IMR-90 (cell line): ENCODE measurements around the gene WWP2. TPM values are rescaled to one million over a fixed set of nuclear protein-coding genes. Genes with fewer than 3 reads are reported as not detected.
"Not testable (repeated sequence)": the region's sequence is repeated elsewhere in the genome, so short reads cannot be mapped to it uniquely, and the experiment has no call there.

Experiments used
- ATAC-seq: fragments of 200-7000 bp; cut with Tn5 transposase; 2 replicates; pipeline ENCODE4 v1.9.1; 2020; ENCODE audit warnings: low read depth, mild to moderate bottlenecking, moderate library complexity
- BruUV-seq: library from RNA; stranded (reverse); fragments of 400-500 nt; replicated peaks from 2 replicates; lab custom pipeline; 2021; lab: Mats Ljungman, UMichigan
- CTCF ChIA-PET: fragments of 300-600 bp; formaldehyde crosslinking; extraction: SDS; loops from one replicate; lab custom pipeline; 2021; ENCODE audit warnings: antibody characterized with exemption; lab: Yijun Ruan, JAX
- POLR2A ChIA-PET: fragments of 300-600 bp; sonication (Branson Sonifier 250); formaldehyde crosslinking; loops from one replicate; lab custom pipeline; 2022; ENCODE audit warnings: antibody characterized with exemption; ENCODE audit not compliant: unreplicated experiment; lab: Charles Lee
- DNase-seq: peaks from one replicate; pipeline ENCODE4 v3.0.0; 2013
- H2AFZ ChIP-seq: replicated peaks from 2 replicates; pipeline ENCODE3; 2013; ENCODE audit warnings: low read length, mild to moderate bottlenecking; ENCODE audit not compliant: poor library complexity
- H2AK5ac ChIP-seq: 2 replicates; pipeline ENCODE4 v1.6.1; 2013; ENCODE audit warnings: low read depth, low read length, inconsistent platforms
- H2AK9ac ChIP-seq: replicated peaks from 2 replicates; pipeline ENCODE3; 2013; ENCODE audit warnings: mild to moderate bottlenecking, low read depth, low read length, moderate library complexity; ENCODE audit not compliant: poor library complexity
- H2BK120ac ChIP-seq: 2 replicates; pipeline ENCODE4 v1.6.1; 2013; ENCODE audit warnings: low read depth, low read length, inconsistent platforms
- H2BK15ac ChIP-seq: 3 replicates; pipeline ENCODE4 v1.6.1; 2013; ENCODE audit warnings: low read depth, low read length, inconsistent platforms
- H2BK20ac ChIP-seq: 2 replicates; pipeline ENCODE4 v1.6.1; 2013; ENCODE audit warnings: low read depth, mild to moderate bottlenecking, inconsistent platforms, low read length, moderate library complexity
- H2BK5ac ChIP-seq: 2 replicates; pipeline ENCODE4 v1.6.1; 2013; ENCODE audit warnings: mild to moderate bottlenecking, low read depth, low read length, inconsistent platforms; ENCODE audit not compliant: poor library complexity, severe bottlenecking
- H3K14ac ChIP-seq: replicated peaks from 2 replicates; pipeline ENCODE4 v1.6.1; 2013; ENCODE audit warnings: low read depth, low read length, inconsistent platforms
- H3K18ac ChIP-seq: 2 replicates; pipeline ENCODE4 v1.6.1; 2013; ENCODE audit warnings: low read depth, low read length, control low read depth
- H3K23ac ChIP-seq: 2 replicates; pipeline ENCODE4 v1.6.1; 2013; ENCODE audit warnings: low read depth, low read length, inconsistent platforms
- H3K27ac ChIP-seq: 2 replicates; pipeline ENCODE4 v1.5.1; 2013; ENCODE audit warnings: mild to moderate bottlenecking, control low read depth, low read length; ENCODE audit not compliant: insufficient read depth
- H3K27me3 ChIP-seq: 2 replicates; pipeline ENCODE4 v1.6.1; 2013; ENCODE audit warnings: low read length; ENCODE audit not compliant: control insufficient read depth, insufficient read depth
- H3K36me3 ChIP-seq: 2 replicates; pipeline ENCODE4 v1.6.1; 2013; ENCODE audit warnings: low read length, mixed read lengths; ENCODE audit not compliant: control insufficient read depth, insufficient read depth
- H3K4ac ChIP-seq: 2 replicates; pipeline ENCODE4 v1.6.1; 2013; ENCODE audit warnings: low read depth, low read length, inconsistent platforms
- H3K4me1 ChIP-seq: 2 replicates; pipeline ENCODE4 v1.6.1; 2013; ENCODE audit warnings: low read length, mixed read lengths; ENCODE audit not compliant: control insufficient read depth, insufficient read depth
- H3K4me2 ChIP-seq: 2 replicates; pipeline ENCODE4 v1.6.1; 2013; ENCODE audit warnings: low read depth, mild to moderate bottlenecking, control low read depth, low read length, moderate library complexity
- H3K4me3 ChIP-seq: 2 replicates; pipeline ENCODE4 v1.5.1; 2013; ENCODE audit warnings: low read depth, mild to moderate bottlenecking, control low read depth, low read length, moderate library complexity; ENCODE audit not compliant: insufficient read depth
- H3K56ac ChIP-seq: 2 replicates; pipeline ENCODE4 v1.6.1; 2013; ENCODE audit warnings: low read length, inconsistent platforms; ENCODE audit not compliant: insufficient read depth; ENCODE audit errors: extremely low read depth
- H3K79me1 ChIP-seq, 2 experiments: 2 replicates each; pipeline ENCODE4 v1.6.1; 2013; ENCODE audit warnings: low read length in 2 of 2, inconsistent platforms in 1 of 2, low read depth in 1 of 2
- H3K9ac ChIP-seq: 2 replicates; pipeline ENCODE4 v1.6.1; 2013; ENCODE audit warnings: low read depth, low read length, control low read depth
- H3K9me1 ChIP-seq: 2 replicates; pipeline ENCODE4 v1.6.1; 2013; ENCODE audit warnings: low read length, inconsistent platforms; ENCODE audit not compliant: insufficient read depth
- H3K9me3 ChIP-seq: 2 replicates; pipeline ENCODE4 v1.6.1; 2013; ENCODE audit warnings: low read length; ENCODE audit not compliant: control insufficient read depth, insufficient read depth
- H4K20me1 ChIP-seq: 2 replicates; pipeline ENCODE4 v1.6.1; 2013; ENCODE audit warnings: low read length, inconsistent platforms; ENCODE audit not compliant: insufficient read depth
- H4K5ac ChIP-seq: 2 replicates; pipeline ENCODE4 v1.6.1; 2013; ENCODE audit warnings: mild to moderate bottlenecking, low read depth, low read length, control low read depth
- H4K8ac ChIP-seq, 2 experiments: 2 replicates each; pipeline ENCODE4 v1.6.1; 2013; ENCODE audit warnings: low read depth in 2 of 2, low read length in 2 of 2, control low read depth in 1 of 2, inconsistent platforms in 1 of 2
- H4K91ac ChIP-seq: 2 replicates; pipeline ENCODE4 v1.6.1; 2013; ENCODE audit warnings: low read depth, low read length, inconsistent platforms; ENCODE audit not compliant: insufficient read depth
- dilution Hi-C: fragments of 300-500 bp; cut with HindIII; formaldehyde crosslinking; loops from one replicate; pipeline ENCODE4 v1.14.3; 2018; ENCODE audit warnings: low sequenced_read_pairs; ENCODE audit not compliant: unreplicated experiment
- in situ Hi-C: fragments of 300-500 bp; cut with MboI; formaldehyde crosslinking; loops from 3 replicates; pipeline ENCODE4 v1.14.3; 2019; ENCODE audit warnings: low sequenced_read_pairs, inconsistent platforms, mixed read lengths
- intact Hi-C: fragments of 100-400 bp; cut with micrococcal nuclease; formaldehyde crosslinking; loops from 2 replicates; pipeline ENCODE4 v1.10.0; 2022
- polyA plus RNA-seq, 3 experiments: library from polyadenylated mRNA; depleted of rRNA; stranded (reverse); fragments of >200 nt; gene quantifications; 2 replicates each; pipeline ENCODE4 v1.2.3, GENCODE V29; 2012; ENCODE audit warnings: low replicate concordance in 1 of 3
- total RNA-seq: library from RNA; depleted of rRNA; stranded (reverse); fragments of >200 nt; gene quantifications from 2 replicates; pipeline ENCODE4 v1.2.3, GENCODE V29; 2012

The WWP2 gene
- total and polyA plus RNA-seq, 2 of the 4 experiments (the other 2 are of a cell fraction) = 12.7 to 13.7 TPM

DNA sequence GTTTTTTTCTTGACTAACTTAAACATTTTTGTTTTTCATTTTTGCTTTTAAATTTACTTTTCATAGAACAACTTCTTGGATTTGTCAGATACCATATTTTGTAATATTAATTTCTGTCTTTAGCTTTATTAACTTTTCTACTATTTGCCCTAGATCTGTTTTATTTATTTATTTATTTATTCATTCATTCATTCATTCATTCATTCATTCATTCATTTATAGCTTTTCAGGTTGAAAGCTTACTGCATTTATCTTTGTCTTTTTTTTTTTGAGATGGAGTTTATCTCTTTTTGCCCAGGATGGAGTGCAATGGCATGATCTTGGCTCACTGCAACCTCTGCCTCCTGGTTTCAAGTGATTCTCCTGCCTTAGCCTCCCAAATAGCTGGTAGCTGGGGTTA lies 44.6 kb downstream of the WWP2 start:
- in situ Hi-C loops, H3K9me3 ChIP-seq, H2AFZ ChIP-seq, H3K56ac ChIP-seq, H3K4me1 ChIP-seq, H3K18ac ChIP-seq, H2AK5ac ChIP-seq, H3K27ac ChIP-seq, H2BK15ac ChIP-seq, H4K20me1 ChIP-seq, H2AK9ac ChIP-seq, H3K23ac ChIP-seq, H3K36me3 ChIP-seq, H4K5ac ChIP-seq, H3K14ac ChIP-seq, H4K91ac ChIP-seq, H3K79me1 ChIP-seq, ATAC-seq, intact Hi-C loops, H3K27me3 ChIP-seq, H3K4ac ChIP-seq, dilution Hi-C loops, H3K9me1 ChIP-seq, H3K9ac ChIP-seq, H2BK120ac ChIP-seq, DNase-seq, BruUV-seq, H2BK20ac ChIP-seq, H4K8ac ChIP-seq, H3K4me3 ChIP-seq, H2BK5ac ChIP-seq, H3K4me2 ChIP-seq: not testable (repeated sequence)
- ChIA-PET CTCF (interaction anchor here (0.6 to 1.2 kb wide), 2 partner anchors 8 to 64 kb away, joined by 3 to 4 read pairs; no protein-coding TSS in a partner anchor), POLR2A (interaction anchor here (0.6 kb wide), 1 partner anchor 100 kb away, joined by 4 read pairs; no protein-coding TSS in a partner anchor)
